Psoas muscle (tissue), 8 donors: ENCODE data around the gene ZNF132. TPM values are rescaled to one million over a fixed set of nuclear protein-coding genes. Genes with fewer than 3 reads are reported as not detected.
A peak's percentile ranks its signal among the peaks of the same experiment; 100 is the strongest.

Source experiments
- ATAC-seq, 4 donors: fragments of 200-7000 bp; cut with Tn5 transposase; one replicate each; pipeline ENCODE4 v1.9.1; 2020; ENCODE audit warnings: moderate library complexity in 3 of 4, mild to moderate bottlenecking in 2 of 4
- DNase-seq, 2 donors: peaks; one replicate each; pipeline ENCODE4 v3.0.0-alpha.2; 2020
- H3K27ac ChIP-seq: fragments of 200-600 bp; one replicate; pipeline ENCODE4 v1.8.0; 2022
- H3K27me3 ChIP-seq, 3 donors: fragments of 200-600 bp in 1 of 3; one replicate each; pipeline versions ENCODE4 v1.6.1 to v1.8.0; 2013 to 2022; ENCODE audit warnings: low read length in 2 of 3, mild to moderate bottlenecking in 2 of 3, moderate library complexity in 1 of 3; ENCODE audit not compliant: insufficient read depth in 3 of 3
- H3K36me3 ChIP-seq, 2 donors: fragments of 200-600 bp in 1 of 2; one replicate each; pipeline versions ENCODE4 v1.6.1 to v1.8.0; 2013 to 2022; ENCODE audit warnings: low read depth in 1 of 2, mild to moderate bottlenecking in 1 of 2, moderate library complexity in 1 of 2; ENCODE audit not compliant: insufficient read depth in 1 of 2
- H3K4me1 ChIP-seq: fragments of 200-600 bp; one replicate; pipeline ENCODE4 v1.8.0; 2022
- H3K4me3 ChIP-seq: fragments of 200-600 bp; one replicate; pipeline ENCODE4 v1.8.0; 2022; ENCODE audit warnings: mild to moderate bottlenecking
- H3K9me3 ChIP-seq: fragments of 200-600 bp; one replicate; pipeline ENCODE4 v1.8.0; 2022
- CTCF ChIP-seq: fragments of 200-600 bp; IDR thresholded peaks from one replicate; pipeline ENCODE4 v1.8.0; 2022; ENCODE audit warnings: antibody characterized with exemption
- WGBS, 3 donors: extraction: QIAGEN DNeasy Blood & Tissue Kit; methylation state at CpG; one replicate each; pipeline versions ENCODE4 v1.1.6 to v1.1.7; 2013; 5-methylcytosine and 5-hydroxymethylcytosine counted together
- intact Hi-C, 2 donors: fragments of 100-400 bp; cut with DNase I; formaldehyde crosslinking; loops; one replicate each; pipeline versions ENCODE4 v1.11.0 to v1.14.2; 2022
- polyA plus RNA-seq, 3 donors: library from polyadenylated mRNA; stranded (reverse); fragments of 200-250 nt; gene quantifications; one replicate each; pipeline ENCODE4 v1.2.3, GENCODE V29; 2013
- total RNA-seq, 4 donors: library from RNA; stranded (reverse); fragmentation: NEBNext Ultra II Directional in 2 of 4; extraction: Animal tissue kit (Norgen Biotek cat#: 25700) in 2 of 4; gene quantifications; one replicate each; pipeline versions ENCODE4 v1.2.1 to v1.2.4, GENCODE V29; 2021 to 2023
- donor health status: healthy with polysubstance abuse.
- donor health status: DM: no; HTN: no; CAD: no; lungs with moderate emphysema.
- donor health status: Bipolar disorder and iron deficiency.
- donor health status: healthy.
- donor health status: DM: yes; HTN: yes; CAD: no.
- donor health status: DM: no; HTN: no; CAD: no.
- donor health status: DM: no; HTN: no; CAD: no.
- donor health status: DM: yes; HTN: yes; CAD: no.

ZNF132 gene
- total and polyA plus RNA-seq, 7 donors: 1.4 to 5.2 (median 2.7) TPM

GRCh38 chr19:58440556-58440955 lies 603 bp upstream of the ZNF132 start:
- intact Hi-C loops: no loop called here
- ATAC-seq: peak in 3 of 4 donors; percentile 3 to 13 (median 6)

GRCh38 chr19:58434217-58434616 lies 5.7 kb downstream of the ZNF132 start:
- no peaks in the 10 kb centered on the region for H3K27me3 ChIP-seq
- peaks cover 49 to 55% of the 10 kb centered on the region in 2 donors for H3K36me3 ChIP-seq
- intact Hi-C loops: no loop called here
- no peak for DNase-seq
- H3K27ac ChIP-seq: no peak overlapping the region
- H3K4me3 ChIP-seq: no peak overlapping the region
- H3K4me1 ChIP-seq: peaks cover 2% of the 10 kb centered on the region
- no peak for ATAC-seq
- no peak for TF ChIP-seq CTCF
- peaks cover 98% of the 10 kb centered on the region for H3K9me3 ChIP-seq
- 96 to 100% (median 98%) methylated on average over 2 of the region's 2 CpGs for WGBS, 3 donors

More at GRCh38 chr19:58440556-58440955, 603 bp upstream of the ZNF132 start:
- peak overlapping the region; percentile 81 for H3K4me3 ChIP-seq
- peaks cover 36% of the 10 kb centered on the region for H3K9me3 ChIP-seq
- WGBS, 3 donors: 11 to 14% (median 13%) methylated on average over 24 to 31 of the region's 31 CpGs
- DNase-seq: no peak
- no peak for TF ChIP-seq CTCF
- H3K4me1 ChIP-seq: peaks cover 11% of the 10 kb centered on the region
- peaks cover 9 to 19% of the 10 kb centered on the region in 2 donors for H3K36me3 ChIP-seq
- H3K27ac ChIP-seq: peak overlapping the region; percentile 81
- no peaks in the 10 kb centered on the region for H3K27me3 ChIP-seq

GRCh38 chr19:58429745-58430144 lies 10.2 kb downstream of the ZNF132 start:
- Histone ChIP-seq H3K9me3 (peaks cover 68% of the 10 kb centered on the region), H3K36me3 (peaks cover 28 to 34% of the 10 kb centered on the region in 2 donors), H3K4me3 (no peak overlapping the region), H3K27ac (peak overlapping the region; percentile 10), H3K4me1 (no peaks in the 10 kb centered on the region), H3K27me3 (no peaks in the 10 kb centered on the region)
- ATAC-seq: peak; percentile 78 to 94 (median 83)
- intact Hi-C loops: no loop called here
- no peak for TF ChIP-seq CTCF
- DNase-seq: no peak

- WGBS, 3 donors: 67 to 90% (median 68%) methylated on average over 1 of the region's 1 CpG
- H3K27ac ChIP-seq: no peak overlapping the region
- DNase-seq (no peak), ATAC-seq (no peak)
- H3K4me1 ChIP-seq: no peaks in the 10 kb centered on the region
- intact Hi-C loops: no loop called here
- H3K27me3 ChIP-seq: no peaks in the 10 kb centered on the region
- peaks cover 57% of the 10 kb centered on the region for H3K9me3 ChIP-seq
- H3K36me3 ChIP-seq: peaks cover 19 to 23% of the 10 kb centered on the region in 2 donors
- TF ChIP-seq CTCF: no peak
- H3K4me3 ChIP-seq: no peak overlapping the region
Measured at GRCh38 chr19:58428617-58429016, 11.3 kb downstream of the ZNF132 start.

GRCh38 chr19:58417071-58417470 lies 22.9 kb downstream of the ZNF132 start:
- DNase-seq: no peak
- WGBS, 3 donors: 97 to 99% (median 97%) methylated on average over 7 of the region's 7 CpGs
- ATAC-seq: no peak
- H3K9me3 ChIP-seq: no peaks in the 10 kb centered on the region
- H3K4me1 ChIP-seq: no peaks in the 10 kb centered on the region
- H3K27me3 ChIP-seq: no peaks in the 10 kb centered on the region
- H3K27ac ChIP-seq: no peak overlapping the region
- TF ChIP-seq CTCF: no peak
- H3K4me3 ChIP-seq: no peak overlapping the region
- intact Hi-C loops: no loop called here
- peaks cover 7 to 71% of the 10 kb centered on the region in 2 donors for H3K36me3 ChIP-seq
